Measurements from ENCODE around the gene ELOVL6. TPM values are rescaled to one million over a fixed set of nuclear protein-coding genes. Genes with fewer than 3 reads are reported as not detected.
"Not testable (repeated sequence)": the region's sequence is repeated elsewhere in the genome, so short reads cannot be mapped to it uniquely, and the experiment has no call there.

Gene ELOVL6
- total RNA-seq, 1 donor = 25.0 TPM

- no peak for TF ChIP-seq CTCF (IDR thresholded peaks at IDR 0.05; ENCODE audit: insufficient read depth, low read depth, low read length)
- no peak for DNase-seq (ENCODE audit: low read depth)
- H3K4me3 ChIP-seq (ENCODE audit: low read depth, low read length) = no peak overlapping the region
Observed at GRCh38 chr4:110229266-110229665, 30.9 kb upstream of the ELOVL6 start.

- no peak for DNase-seq (ENCODE audit: low read depth)
- TF ChIP-seq CTCF (IDR thresholded peaks at IDR 0.05; ENCODE audit: insufficient read depth, low read depth, low read length) = no peak
- no peak overlapping the region for H3K4me3 ChIP-seq (ENCODE audit: low read depth, low read length)
Observed at GRCh38 chr4:110224812-110225211, 26.4 kb upstream of the ELOVL6 start.

DNA sequence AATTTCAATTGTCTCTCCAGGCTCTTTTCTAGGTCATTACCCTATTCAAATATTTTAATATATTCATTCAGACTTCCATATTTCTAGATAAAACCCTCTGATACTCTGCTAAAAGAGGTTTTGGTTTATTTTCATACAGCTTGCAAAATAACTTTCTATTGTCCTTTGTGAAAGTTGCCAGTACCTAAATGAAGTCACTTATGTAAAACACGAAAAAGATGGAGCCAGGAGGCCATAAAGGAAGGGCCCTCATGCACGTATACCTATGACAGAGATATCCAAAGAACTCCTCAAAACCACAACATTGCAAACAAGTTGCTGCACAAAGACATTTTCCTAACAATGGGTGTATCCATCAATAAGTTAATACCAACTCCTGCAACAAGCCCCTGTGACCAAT is 25.7 kb upstream of the ELOVL6 start:
- no peak overlapping the region for H3K4me3 ChIP-seq (ENCODE audit: low read depth, low read length)
- TF ChIP-seq CTCF (IDR thresholded peaks at IDR 0.05; ENCODE audit: insufficient read depth, low read depth, low read length) = no peak
- no peak for DNase-seq (ENCODE audit: low read depth)

- DNase-seq (ENCODE audit: low read depth); H3K4me3 ChIP-seq (ENCODE audit: low read depth, low read length): not testable (repeated sequence)
Observed at GRCh38 chr4:110218935-110219334, 20.5 kb upstream of the ELOVL6 start.

DNA sequence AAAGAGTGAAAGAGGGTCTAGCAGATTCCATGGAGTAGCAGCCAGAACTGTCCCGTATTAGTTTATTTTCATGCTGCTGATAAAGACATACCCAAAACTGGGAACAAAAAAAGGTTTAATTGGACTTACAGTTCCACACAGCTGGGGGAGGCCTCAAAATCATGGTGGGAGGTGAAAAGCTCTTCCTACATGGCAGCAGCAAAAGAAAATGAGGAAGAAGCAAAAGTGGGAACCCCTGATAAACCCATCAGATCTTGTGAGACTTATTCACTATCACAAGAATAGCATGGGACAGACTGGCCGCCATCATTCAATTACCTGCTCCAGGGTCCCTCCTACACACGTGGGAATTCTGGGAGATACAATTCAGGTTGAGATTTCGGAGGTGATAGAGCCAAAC is 18.8 kb upstream of the ELOVL6 start:
- not testable (repeated sequence) for H3K4me3 ChIP-seq (ENCODE audit: low read depth, low read length)

DNA sequence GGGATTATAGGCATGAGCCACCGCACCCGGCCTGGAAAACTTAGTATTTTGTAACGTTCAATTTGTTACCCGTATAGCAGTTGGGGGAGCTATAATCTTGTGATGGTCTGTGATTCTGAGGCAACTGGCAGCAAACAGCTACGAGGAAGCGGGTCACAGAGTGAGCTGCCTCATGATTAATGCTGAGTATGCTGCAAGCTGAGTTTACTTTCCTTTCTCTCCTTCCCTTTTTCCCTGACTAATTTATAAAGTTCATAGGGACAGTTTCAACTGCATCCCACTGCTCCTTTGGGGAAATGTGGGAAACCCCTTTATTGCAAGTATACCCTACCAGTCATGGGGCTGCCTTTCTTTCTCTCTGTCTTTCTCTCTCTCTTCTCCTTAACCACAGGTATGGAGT is 17.7 kb upstream of the ELOVL6 start:
- H3K4me3 ChIP-seq (ENCODE audit: low read depth, low read length) = no peak overlapping the region
- no peak for TF ChIP-seq CTCF (IDR thresholded peaks at IDR 0.05; ENCODE audit: insufficient read depth, low read depth, low read length)
- no peak for DNase-seq (ENCODE audit: low read depth)

More for the DNA sequence above, 18.8 kb upstream of the ELOVL6 start:
- not testable (repeated sequence) for DNase-seq (ENCODE audit: low read depth)

- H3K4me3 ChIP-seq (ENCODE audit: low read depth, low read length) = no peak overlapping the region
- TF ChIP-seq CTCF (IDR thresholded peaks at IDR 0.05; ENCODE audit: insufficient read depth, low read depth, low read length) = no peak
- no peak for DNase-seq (ENCODE audit: low read depth)
Observed at GRCh38 chr4:110211770-110212061, 13.3 kb upstream of the ELOVL6 start.

GRCh38 chr4:110211007-110211769 is 12.8 kb upstream of the ELOVL6 start:
- no peak overlapping the region for H3K4me3 ChIP-seq (ENCODE audit: low read depth, low read length)
- peak; percentile 92 for TF ChIP-seq CTCF (IDR thresholded peaks at IDR 0.05; ENCODE audit: insufficient read depth, low read depth, low read length)
- DNase-seq (ENCODE audit: low read depth) = peak; percentile 69
